NCI-H146 treated with DMSO at 0.1 percent for 48 hours (cell line): Measurements from ENCODE around the gene CTIF.

Source experiments
- DNase-seq: peaks from one replicate; lab custom pipeline; 2025; ENCODE audit not compliant: unreplicated experiment; lab: John Stamatoyannopoulos, UW

CTIF gene

GRCh38 chr18:48675912-48676311 lies 137.1 kb downstream of the CTIF start:
- no peak for DNase-seq

- no peak for DNase-seq
Measured at GRCh38 chr18:48676346-48676745, 137.5 kb downstream of the CTIF start.

DNA sequence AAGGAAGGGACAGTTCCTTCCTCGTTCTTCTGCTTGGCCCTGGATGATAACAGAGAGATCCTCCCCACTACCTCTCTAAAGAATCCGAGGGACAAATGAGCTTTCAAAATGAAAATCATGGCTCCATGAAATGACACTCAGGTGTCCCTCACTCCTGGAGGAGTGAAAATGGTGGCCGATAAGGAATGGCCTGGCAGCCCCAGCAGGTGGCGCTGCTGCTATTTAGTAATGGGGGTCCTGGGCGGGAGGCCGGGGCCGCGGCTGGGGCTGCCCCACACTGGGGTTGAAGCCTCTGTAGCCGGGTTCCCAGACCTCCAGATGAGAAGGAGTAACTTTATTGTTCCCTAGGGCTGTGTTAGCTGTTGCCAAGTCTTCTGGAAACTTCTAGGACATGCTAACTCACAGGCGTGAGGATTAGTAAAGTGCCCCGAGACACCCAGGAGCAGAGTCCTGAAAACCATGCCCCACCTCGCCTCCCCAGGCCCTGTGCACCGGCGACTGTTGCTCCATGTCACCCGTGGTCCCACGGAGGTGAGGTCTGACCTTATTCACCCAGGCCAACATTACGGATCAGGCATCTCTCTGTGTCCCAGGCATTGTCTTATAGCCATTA lies 138.0 kb downstream of the CTIF start:
- DNase-seq = peak; percentile 23

- DNase-seq = no peak
Measured at GRCh38 chr18:48678237-48679115, 139.6 kb downstream of the CTIF start.

DNA sequence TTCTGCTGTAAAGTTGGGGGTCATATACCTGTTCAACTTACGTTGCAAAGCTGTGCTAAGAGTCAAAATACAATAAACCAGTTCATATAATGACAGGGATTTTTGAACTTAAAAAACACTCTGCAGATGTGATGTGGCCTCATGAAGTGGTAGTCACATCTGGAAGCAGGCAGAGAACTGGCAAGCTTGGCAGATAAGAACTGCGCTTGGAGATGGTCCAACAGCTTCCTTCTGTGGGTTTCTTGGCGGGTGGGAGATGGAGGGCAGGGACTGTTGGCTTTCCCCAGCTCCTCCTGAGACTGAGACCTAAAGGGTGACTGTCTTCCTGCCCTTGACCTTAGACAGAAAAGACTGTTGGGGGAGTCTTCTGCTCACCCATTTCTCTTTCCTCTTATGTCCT lies 140.4 kb downstream of the CTIF start:
- DNase-seq = no peak

- DNase-seq = no peak
Measured at GRCh38 chr18:48680339-48681250, 141.8 kb downstream of the CTIF start.

- no peak for DNase-seq
Measured at GRCh38 chr18:48682768-48683167, 143.9 kb downstream of the CTIF start.

GRCh38 chr18:48683197-48683596 lies 144.4 kb downstream of the CTIF start:
- DNase-seq = no peak

DNA sequence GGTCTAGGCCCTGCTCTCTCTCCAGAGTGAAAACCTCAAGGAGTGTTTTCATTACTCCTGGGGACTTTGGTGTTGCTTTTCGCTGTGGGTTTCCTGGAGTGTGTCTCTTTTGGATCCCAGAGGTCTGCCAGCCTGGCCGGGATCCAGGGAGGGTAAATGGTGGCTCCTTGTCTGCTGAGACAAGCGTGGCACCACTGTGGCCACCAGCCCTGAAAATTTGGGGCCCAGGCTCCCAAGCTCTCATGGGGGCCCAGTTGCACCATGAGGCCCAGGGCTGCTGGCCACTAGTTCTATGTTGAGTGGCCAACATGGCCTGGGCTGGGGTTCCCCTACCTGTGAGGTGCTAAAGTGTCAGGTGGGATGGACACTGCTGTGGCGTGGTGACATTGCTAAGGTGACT lies 144.8 kb downstream of the CTIF start:
- DNase-seq = no peak

DNA sequence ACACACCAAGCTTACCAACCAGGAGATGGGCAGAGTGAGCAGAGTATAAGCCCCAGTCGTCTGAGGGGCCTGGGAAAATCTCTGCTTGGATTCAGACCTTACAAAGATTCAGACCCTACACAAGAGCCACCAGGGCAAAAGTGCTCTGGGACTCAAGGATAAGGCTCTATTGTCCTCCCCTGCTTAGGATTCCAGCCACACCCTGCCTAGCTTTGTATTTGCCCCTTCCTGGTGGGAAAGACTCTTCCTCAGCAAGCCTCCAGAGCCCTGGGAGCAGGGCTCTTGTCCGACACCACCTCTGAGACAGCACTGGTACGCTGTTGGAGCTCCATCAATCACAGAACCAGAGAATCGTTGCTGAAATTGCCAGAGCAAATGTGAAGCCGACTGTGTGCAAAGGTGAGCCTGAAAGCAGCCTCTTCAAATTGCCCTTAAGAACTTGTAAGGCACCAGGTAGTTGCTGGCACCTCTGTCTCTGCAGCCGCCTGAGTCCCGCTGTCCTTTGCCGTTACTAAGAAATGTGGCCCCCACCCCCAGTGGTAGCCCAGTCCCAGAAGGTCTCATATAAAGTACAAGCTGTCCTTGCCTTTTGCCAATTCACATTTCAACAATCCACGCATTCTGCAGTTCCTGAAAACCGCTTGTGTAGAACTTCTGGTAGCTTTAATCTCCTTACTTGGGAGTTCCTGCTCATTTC lies 148.7 kb downstream of the CTIF start:
- no peak for DNase-seq

- DNase-seq = no peak
Measured at GRCh38 chr18:48688961-48689360, 150.1 kb downstream of the CTIF start.

GRCh38 chr18:48689548-48689947 lies 150.7 kb downstream of the CTIF start:
- no peak for DNase-seq

DNA sequence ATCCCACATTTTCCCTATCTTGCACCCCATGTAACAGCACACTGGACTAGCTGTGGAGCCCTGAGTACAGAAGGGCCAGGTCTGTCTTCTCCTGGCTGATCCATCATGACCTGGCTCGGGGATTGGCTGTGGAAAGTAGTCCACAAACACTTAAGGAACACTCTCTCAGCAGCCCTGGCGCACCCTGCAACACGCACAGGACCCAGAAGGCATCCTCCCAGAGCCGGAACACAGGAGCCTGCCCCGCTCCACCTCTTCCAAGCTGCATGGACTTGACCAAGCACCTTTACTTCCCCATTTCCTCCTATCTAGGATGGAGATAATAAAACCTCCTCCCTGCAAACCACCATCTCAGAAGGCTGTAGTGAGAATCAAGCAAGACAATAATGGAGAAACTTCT lies 151.7 kb downstream of the CTIF start:
- DNase-seq = no peak

- DNase-seq = no peak
Measured at GRCh38 chr18:48693006-48693405, 154.2 kb downstream of the CTIF start.

- no peak for DNase-seq
Measured at GRCh38 chr18:48693625-48694262, 154.9 kb downstream of the CTIF start.

DNA sequence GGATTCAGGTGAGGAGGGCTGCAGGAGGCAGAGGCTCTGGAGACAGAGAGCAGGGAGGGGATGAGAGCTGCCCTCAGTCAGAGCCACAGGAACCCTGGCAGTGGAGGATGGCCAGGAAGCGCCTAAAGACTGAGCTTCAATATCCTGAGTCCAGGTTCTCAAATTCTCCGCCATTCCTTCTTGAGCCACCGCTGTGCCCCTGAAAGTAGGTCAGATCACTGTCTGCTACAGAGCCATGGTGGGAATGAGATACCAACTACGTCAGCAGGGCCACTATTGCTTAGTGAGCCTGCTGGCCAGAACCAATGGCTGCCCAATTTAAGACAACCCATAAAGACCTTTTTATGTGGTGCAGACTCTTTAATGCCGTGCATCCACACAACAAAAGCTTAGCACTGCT lies 155.5 kb downstream of the CTIF start:
- no peak for DNase-seq

DNA sequence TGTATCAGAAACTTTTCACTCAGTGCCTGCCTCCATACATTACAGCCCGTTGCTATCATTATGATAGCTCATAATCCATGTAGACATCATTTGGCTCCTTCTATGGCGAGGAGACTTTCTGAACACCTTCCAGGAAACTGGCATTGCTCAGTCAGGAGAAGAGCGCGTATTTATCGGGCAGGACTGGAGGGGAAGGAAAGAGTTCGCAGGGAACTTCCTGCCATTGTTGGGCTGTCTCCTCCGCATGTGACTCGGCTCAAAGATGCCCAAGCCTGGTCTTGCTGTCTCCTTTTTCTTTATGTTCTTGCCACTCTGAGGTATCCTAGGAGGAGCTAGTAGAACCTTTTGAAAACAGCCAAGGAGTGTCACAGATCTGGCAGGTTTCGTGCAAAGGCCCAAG lies 156.8 kb downstream of the CTIF start:
- no peak for DNase-seq

DNA sequence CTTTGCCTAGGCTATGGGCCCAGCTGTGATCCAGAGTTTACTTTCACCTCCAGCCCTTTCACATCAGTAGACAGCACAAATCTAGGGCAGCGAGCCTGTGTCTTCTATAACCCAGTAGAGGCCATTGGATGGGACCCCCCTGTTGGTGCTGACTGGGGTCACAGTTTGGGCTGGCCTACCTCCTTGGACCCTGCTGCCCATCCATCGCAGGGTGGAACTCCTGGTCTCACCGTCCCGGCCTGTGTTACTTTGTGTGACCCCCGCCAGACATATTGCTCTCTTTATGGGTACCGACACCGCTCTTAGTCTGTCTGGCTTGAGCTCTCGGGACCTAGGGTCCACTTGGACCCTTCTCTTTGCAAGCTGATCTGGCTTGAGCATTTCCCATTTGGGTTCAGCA lies 157.4 kb downstream of the CTIF start:
- DNase-seq = no peak

DNA sequence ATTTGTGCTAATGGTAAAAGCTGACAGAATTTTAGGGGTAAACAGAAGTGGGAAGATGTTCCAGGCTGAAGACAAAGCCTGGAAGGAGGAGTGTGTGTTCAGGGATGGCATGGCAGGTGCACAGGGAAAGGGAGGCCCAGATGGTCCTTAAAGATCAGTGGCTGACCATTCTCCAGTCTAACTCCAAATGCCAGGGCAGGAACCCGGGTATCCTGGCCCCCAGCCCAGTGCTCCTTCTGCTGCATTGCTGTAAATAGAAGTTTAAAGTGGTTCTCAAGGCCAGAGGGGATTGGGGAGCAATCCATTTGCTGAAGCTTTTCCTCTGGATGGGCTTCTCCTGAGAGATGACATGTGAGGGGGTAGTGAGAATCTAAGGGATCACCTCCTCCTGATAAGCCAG lies 158.6 kb downstream of the CTIF start:
- DNase-seq = no peak

DNA sequence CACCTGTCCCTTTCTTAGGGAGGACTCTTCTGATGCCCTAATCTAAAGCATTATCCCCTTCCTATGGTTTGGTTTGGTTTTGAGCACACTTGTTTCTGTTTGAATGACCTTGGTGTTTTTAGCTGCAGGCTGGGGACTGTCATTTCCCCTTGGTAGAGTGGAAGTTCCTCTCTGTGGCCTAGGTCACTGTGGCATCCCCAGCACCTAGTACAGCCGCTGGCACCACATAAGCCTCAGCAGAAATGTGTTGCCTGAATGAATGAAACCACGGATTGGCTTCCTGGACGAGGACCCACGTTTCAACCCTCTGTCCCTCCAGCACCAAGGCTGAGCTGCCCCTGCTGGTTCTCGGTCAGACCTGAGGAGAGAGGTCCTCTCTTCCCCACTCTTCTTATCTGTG lies 159.9 kb downstream of the CTIF start:
- DNase-seq = no peak

DNA sequence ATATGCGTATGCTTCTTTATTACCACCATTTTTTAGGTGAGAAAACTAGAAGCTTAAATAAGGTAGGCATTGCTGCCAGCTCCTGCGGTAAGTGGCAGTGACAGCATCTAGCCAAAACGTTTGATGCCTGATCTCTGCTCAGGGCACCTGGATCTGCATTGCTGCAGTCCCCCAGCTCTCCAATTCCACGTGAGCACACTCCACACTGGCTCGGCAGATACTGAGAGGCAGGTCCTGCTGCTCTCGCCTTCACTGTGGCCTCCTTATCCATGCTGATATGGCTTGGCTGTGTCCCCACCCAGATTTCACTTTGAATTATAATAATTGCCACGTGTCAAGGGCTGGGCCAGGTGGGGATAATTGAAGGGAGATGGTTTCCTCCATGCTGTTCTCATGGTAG lies 160.9 kb downstream of the CTIF start:
- no peak for DNase-seq
